Colonic mucosa (tissue), 4 donors: ENCODE measurements around the gene ENPEP. TPM values are rescaled to one million over a fixed set of nuclear protein-coding genes. Genes with fewer than 3 reads are reported as not detected.

Experiments used
- DNase-seq: peaks from one replicate; pipeline ENCODE4 v3.0.0-alpha.2; 2020
- H3K27ac ChIP-seq: fragments of 200-600 bp; one replicate; pipeline ENCODE4 v1.8.0; 2021
- H3K27me3 ChIP-seq: fragments of 200-600 bp; one replicate; pipeline ENCODE4 v1.8.0; 2021
- H3K36me3 ChIP-seq: fragments of 200-600 bp; one replicate; pipeline ENCODE4 v1.8.0; 2021
- H3K4me1 ChIP-seq: fragments of 200-600 bp; one replicate; pipeline ENCODE4 v1.8.0; 2021; ENCODE audit warnings: mild to moderate bottlenecking
- H3K4me3 ChIP-seq: fragments of 200-600 bp; one replicate; pipeline ENCODE4 v1.8.0; 2021
- H3K9ac ChIP-seq, 2 donors: one replicate each; pipeline ENCODE4 v1.7.0; 2013; ENCODE audit warnings: control low read depth in 2 of 2, low read depth in 2 of 2, low read length in 2 of 2
- H3K9me3 ChIP-seq: fragments of 200-600 bp; one replicate; pipeline ENCODE4 v1.8.0; 2021
- CTCF ChIP-seq: fragments of 200-600 bp; IDR thresholded peaks from one replicate; pipeline ENCODE4 v1.8.0; 2022; ENCODE audit warnings: antibody characterized with exemption, mild to moderate bottlenecking
- intact Hi-C: fragments of 100-400 bp; cut with DNase I; formaldehyde crosslinking; loops from one replicate; pipeline ENCODE4 v1.14.1; 2022
- total RNA-seq, 2 donors: library from RNA; stranded (reverse); fragmentation: NEBNext Ultra II Directional in 1 of 2; extraction: Animal tissue kit (Norgen Biotek cat#: 25700) in 1 of 2; gene quantifications; one replicate each; pipeline ENCODE4 v1.2.1, GENCODE V29; 2021
- donor health status: healthy.
- donor health status: DM: no; HTN: no; CAD: no.
- donor health status: DM: no; HTN: no; CAD: no.

The ENPEP gene
- total RNA-seq, 2 donors from 2014 or later, result 0.27 to 0.88 TPM

DNA sequence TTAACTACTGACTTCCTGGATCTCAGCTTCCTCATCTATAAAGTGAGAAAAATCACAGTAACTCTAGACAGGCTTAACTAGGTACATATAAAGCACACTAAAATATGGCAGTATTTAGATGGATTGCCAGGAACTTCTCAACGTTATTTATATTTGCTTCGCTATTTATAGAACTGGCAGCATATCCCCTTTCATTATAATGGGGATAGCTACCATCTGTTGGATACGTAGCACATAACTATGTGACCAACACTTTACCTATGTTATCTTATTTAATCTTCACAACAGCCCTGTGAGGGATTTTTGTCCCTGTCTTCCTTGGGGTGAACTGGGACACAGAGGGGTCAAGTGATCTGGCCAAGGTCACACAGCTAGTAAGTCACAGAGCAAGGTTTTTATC, 64.6 kb downstream of the ENPEP start:
- H3K36me3 ChIP-seq, result no peaks in the 10 kb centered on the region
- no peak for TF ChIP-seq CTCF
- no peak overlapping the region for H3K4me3 ChIP-seq
- intact Hi-C loops, result no loop called here
- DNase-seq, result no peak
- no peaks in the 10 kb centered on the region for H3K4me1 ChIP-seq
- no peaks in the 10 kb centered on the region for H3K27me3 ChIP-seq
- no peaks in the 10 kb centered on the region for H3K9me3 ChIP-seq
- no peak overlapping the region for H3K27ac ChIP-seq
- H3K9ac ChIP-seq, result no peak overlapping the region

- Histone ChIP-seq H3K9ac (no peak overlapping the region), H3K27ac (no peak overlapping the region), H3K36me3 (no peaks in the 10 kb centered on the region), H3K27me3 (no peaks in the 10 kb centered on the region), H3K9me3 (no peaks in the 10 kb centered on the region), H3K4me1 (no peaks in the 10 kb centered on the region), H3K4me3 (no peak overlapping the region)
- intact Hi-C loops, result no loop called here
- no peak for DNase-seq
- no peak for TF ChIP-seq CTCF
Observed at GRCh38 chr4:110540982-110541451, 65.1 kb downstream of the ENPEP start.

GRCh38 chr4:110543577-110543976, 67.6 kb downstream of the ENPEP start:
- TF ChIP-seq CTCF, result no peak
- no peak overlapping the region for H3K4me3 ChIP-seq
- no peak overlapping the region for H3K27ac ChIP-seq
- intact Hi-C loops, result no loop called here
- DNase-seq, result no peak
- H3K9me3 ChIP-seq, result no peaks in the 10 kb centered on the region
- H3K36me3 ChIP-seq, result no peaks in the 10 kb centered on the region
- H3K27me3 ChIP-seq, result no peaks in the 10 kb centered on the region
- H3K4me1 ChIP-seq, result no peaks in the 10 kb centered on the region
- no peak overlapping the region for H3K9ac ChIP-seq

DNA sequence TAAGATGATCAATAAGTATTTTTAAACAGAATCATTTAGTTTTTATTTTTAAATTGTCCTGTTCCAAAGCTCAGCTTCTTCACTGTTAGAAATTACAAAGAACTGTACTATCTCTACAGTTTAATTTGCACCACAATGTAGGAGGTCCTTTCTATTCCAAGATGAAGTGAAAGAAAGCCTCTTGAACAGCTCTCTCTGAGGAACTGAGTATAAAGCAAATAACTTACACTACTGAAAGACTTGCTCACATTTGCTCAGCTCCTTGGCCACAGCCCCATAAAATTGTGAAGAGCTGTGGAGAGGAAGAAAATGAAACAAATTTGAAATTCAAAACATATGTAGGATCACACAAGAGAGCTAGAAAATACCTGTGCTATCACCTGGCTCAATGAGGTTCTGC, 68.6 kb downstream of the ENPEP start:
- Histone ChIP-seq H3K27me3 (no peaks in the 10 kb centered on the region), H3K4me1 (no peaks in the 10 kb centered on the region), H3K36me3 (no peaks in the 10 kb centered on the region), H3K9me3 (no peaks in the 10 kb centered on the region), H3K9ac (no peak overlapping the region), H3K27ac (no peak overlapping the region), H3K4me3 (no peak overlapping the region)
- intact Hi-C loops, result no loop called here
- no peak for DNase-seq
- TF ChIP-seq CTCF, result no peak

- TF ChIP-seq CTCF, result no peak
- no peaks in the 10 kb centered on the region for H3K36me3 ChIP-seq
- H3K9me3 ChIP-seq, result no peaks in the 10 kb centered on the region
- H3K9ac ChIP-seq, result no peak overlapping the region
- intact Hi-C loops, result no loop called here
- no peak overlapping the region for H3K27ac ChIP-seq
- H3K4me1 ChIP-seq, result no peaks in the 10 kb centered on the region
- DNase-seq, result no peak
- H3K27me3 ChIP-seq, result no peaks in the 10 kb centered on the region
- no peak overlapping the region for H3K4me3 ChIP-seq
Observed at GRCh38 chr4:110550260-110550659, 74.3 kb downstream of the ENPEP start.

GRCh38 chr4:110553197-110553596, 77.2 kb downstream of the ENPEP start:
- Histone ChIP-seq H3K27ac (no peak overlapping the region), H3K4me1 (no peaks in the 10 kb centered on the region), H3K9ac (no peak overlapping the region), H3K27me3 (no peaks in the 10 kb centered on the region), H3K9me3 (no peaks in the 10 kb centered on the region), H3K36me3 (no peaks in the 10 kb centered on the region), H3K4me3 (no peak overlapping the region)
- DNase-seq, result no peak
- no peak for TF ChIP-seq CTCF
- intact Hi-C loops, result no loop called here
